Stimulated activated CD4-positive, alpha-beta T cell treated with anti-CD3 and anti-CD28 coated beads, Interleukin-1b, Interleukin-23, amount 100 ng/mL, for 1 hour (primary cell): ENCODE data around the gene AP5Z1.

Experiments used
- DNase-seq, 2 donors: peaks; one replicate each; pipeline ENCODE4 v3.0.0-alpha.2; 2020; ENCODE audit warnings: low read depth in 2 of 2

The AP5Z1 gene

GRCh38 chr7:4775250-4775847, at the start of gene AP5Z1:
Gene AP5Z1 (plus strand): TSS chr7:4775623. CDS start chr7:4775716, 93 bp downstream.
- DNase-seq: peak; percentile 81 to 87

DNA sequence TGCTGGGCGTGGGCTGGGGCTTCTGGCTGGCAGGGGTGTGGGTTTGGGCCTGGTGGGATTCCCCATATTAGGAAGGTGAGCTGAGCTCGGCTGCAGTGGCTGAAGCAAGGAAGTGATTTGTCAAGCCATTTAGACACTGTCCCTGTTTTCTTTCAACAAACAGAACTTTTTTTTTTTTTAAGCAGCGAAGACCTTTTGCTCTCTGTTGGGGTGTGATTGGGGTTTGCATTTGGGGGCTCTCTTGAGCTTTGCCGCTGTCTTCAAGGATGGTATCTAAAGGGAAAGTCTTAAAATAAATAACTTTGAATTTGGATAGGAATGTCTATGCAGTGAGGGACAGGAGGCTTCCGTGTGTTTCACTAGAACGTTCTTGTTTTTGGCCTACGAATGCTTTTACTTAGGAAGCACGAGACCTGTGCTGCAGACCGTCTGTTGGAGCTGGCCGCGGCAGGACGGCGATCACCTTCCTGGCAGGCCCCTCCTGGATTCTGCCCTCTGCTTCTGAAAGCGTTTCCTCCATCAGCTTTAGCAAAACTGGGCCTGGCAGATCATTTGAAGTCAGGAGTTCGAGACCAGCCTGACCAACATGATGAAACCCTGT, 49.5 kb upstream of the AP5Z1 start:
- no peak for DNase-seq

- no peak for DNase-seq
Observed at GRCh38 chr7:4726566-4726965, 48.9 kb upstream of the AP5Z1 start.

- DNase-seq: no peak
Observed at GRCh38 chr7:4727914-4728705, 47.3 kb upstream of the AP5Z1 start.

GRCh38 chr7:4729266-4729665, 46.2 kb upstream of the AP5Z1 start:
- DNase-seq: no peak

GRCh38 chr7:4730276-4730675, 45.1 kb upstream of the AP5Z1 start:
- DNase-seq: no peak

DNA sequence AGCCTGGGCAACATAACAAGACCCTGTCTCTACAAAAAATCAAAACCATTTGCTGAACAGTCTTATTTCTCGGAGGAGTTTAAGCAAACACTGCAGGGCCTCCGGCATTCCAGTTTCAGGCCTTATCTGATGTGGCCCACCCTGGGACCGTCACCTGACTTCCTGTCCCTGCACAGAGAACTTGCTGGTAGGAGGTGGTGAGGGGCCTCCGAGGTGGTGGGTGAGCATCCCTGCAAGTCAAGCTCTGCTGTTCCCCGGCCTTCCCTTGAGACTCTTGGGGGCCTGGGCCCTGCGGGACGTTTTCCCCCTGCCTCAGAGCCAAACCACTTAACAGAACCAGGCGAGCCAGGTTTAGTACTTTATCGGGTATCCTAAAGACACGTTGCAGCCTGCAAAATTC, 44.5 kb upstream of the AP5Z1 start:
- no peak for DNase-seq

- DNase-seq: no peak
Observed at GRCh38 chr7:4731803-4732202, 43.6 kb upstream of the AP5Z1 start.

DNA sequence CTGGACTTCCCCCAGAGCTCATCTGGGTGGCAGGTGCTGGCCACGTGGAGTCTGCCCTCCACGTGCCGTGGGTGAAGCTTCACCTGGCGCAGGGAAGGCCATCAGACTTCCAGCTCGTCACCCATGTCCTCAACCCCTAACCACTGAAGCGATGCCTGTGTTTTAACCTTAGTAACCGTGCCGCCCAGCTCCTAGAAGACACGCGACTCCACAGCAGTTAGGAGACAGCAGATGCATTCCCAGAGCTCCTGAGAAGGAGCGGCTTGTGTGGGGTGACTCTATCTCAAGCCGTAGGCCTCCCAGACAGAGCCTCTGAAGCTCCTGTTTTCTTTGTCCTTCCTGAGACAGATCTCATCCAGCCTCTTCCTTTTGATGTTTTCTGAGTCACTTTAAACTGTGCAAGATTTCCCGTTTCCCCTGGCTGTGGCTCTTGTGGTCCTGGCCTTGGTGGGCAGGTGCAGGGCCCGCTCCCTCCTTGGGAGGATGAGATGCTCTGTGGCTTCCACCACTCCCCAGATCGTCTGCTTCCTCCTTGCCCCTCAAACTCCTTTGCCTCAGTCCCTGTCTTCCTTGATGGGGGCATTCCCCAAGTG, 41.4 kb upstream of the AP5Z1 start:
- DNase-seq: no peak

DNA sequence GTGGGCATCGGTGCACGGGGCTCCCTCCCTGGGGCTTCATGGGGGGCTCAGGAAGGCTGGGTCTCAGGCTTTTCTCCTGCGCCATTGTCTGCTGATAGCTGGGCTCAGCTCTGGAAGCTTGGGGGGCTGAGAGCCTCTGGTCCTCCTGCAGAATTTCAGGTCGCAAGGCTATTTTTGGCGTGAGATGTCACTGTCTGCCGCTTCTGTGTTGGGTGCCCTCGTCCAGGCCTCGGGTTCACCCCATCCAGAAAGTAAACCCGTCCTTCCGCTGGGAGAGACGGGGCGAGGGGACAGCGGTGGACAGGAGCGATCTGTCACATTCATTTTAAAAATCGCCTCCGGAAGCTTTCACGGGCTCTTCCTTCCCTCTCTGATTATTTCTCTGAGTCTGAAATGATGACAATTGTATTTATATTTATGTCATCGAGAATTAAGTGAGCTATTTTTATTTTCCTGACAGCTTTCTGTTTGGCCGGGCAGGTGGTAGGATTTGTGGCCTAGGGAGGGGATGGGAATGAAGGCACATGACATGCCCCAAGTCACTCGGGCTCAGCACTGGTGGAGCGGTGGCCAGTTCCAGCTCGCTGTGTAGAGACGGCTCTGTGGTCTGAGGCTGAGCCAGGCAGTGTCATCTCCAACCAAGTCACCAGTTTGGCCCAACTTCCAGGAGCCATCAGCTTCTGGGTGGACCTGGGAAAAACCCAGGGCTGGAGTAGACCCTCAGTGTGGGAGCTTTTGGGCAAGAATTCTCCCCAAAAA, 40.7 kb upstream of the AP5Z1 start:
- no peak for DNase-seq

- no peak for DNase-seq
Observed at GRCh38 chr7:4737300-4737699, 38.1 kb upstream of the AP5Z1 start.

- DNase-seq: no peak
Observed at GRCh38 chr7:4738711-4739527, 36.5 kb upstream of the AP5Z1 start.

GRCh38 chr7:4739528-4739992, 35.9 kb upstream of the AP5Z1 start:
- DNase-seq: peak in 1 of 2 donors; percentile 24

DNA sequence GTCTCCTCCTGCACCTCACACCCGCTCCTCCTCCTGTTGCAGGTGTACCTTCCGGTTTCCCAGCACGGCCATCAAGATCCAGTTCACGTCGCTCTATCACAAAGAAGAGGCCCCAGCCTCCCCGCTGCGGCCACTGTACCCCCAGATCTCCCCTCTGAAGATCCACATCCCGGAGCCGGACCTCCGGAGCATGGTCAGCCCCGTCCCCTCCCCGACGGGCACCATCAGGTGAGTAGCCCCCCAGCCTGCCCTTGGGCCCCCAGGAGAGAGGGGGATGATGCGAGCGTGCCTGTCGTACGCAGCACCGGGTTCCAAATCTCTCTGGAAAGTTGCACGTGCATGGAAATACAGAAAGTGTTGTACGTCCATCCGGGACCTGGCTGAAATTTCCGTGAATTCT, 34.6 kb upstream of the AP5Z1 start:
- no peak for DNase-seq

DNA sequence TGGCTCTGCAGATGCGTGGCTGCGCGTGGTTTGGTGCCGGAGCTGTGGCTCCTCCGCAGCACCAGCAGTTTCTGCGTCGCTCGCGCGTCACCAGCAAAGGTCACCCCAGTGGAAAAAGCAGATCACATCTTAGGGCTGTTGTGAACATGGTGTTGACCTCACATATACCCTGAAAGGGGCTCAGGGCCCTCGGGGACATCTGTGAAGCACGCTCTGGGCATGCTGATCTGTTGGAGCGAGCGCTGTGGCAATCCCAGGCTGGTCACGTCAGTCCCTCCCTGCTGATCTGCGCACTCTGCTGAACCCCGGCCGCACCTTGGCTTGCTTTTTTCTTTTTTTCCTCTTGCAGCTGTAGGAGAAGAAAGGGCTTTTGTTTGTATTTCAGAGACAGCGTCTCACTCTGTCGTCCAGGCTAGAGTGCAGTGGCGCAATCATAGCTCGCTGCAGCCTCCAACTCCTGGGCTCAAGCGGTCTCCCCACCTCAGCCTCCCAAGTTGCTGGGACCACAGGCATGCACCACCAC, 33.3 kb upstream of the AP5Z1 start:
- DNase-seq: no peak

- no peak for DNase-seq
Observed at GRCh38 chr7:4742852-4743251, 32.6 kb upstream of the AP5Z1 start.

DNA sequence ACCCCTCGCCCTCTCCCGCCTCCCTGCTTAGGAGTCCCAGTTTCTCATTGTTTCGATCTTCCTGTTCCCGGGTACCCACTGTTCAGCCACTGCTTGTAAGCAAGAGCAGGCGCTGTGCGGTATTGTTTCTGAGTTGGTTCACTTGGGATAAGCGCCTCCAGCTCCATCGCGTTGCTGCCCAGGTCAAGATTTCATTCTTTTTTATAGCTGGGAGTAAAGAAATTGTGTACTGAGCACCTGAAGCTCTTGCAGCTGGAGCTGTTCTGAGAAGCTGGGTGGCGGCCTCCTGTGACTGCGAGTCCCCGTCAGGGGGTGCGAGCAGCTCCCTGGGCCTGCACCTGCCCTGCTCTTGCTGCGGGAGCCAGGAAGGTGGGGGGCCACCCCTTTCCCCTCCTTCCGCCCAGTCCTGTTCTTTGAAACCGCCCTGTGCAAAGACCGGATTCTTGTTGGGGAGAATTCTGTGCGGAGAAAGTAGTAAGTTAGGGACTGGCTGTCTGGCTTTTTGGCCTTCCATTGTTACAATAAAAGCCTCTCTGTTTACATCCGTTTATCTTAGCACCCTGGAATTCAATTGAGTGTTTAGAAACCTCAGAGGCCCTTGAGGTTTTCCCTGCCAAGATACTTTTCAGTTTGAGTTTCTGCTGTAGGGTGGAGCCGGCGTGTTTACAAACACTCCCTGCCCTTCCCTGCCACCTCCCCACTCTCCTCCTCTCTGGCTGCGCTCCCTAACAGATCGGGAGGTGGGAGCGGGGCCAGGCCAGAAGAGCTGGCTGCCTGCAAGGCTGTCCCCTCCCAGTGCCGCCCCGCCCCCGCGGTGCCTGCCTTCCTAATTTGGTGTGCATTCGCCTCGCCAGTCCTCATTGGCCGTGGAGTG, 30.8 kb upstream of the AP5Z1 start:
- DNase-seq: peak; percentile 32 to 40

DNA sequence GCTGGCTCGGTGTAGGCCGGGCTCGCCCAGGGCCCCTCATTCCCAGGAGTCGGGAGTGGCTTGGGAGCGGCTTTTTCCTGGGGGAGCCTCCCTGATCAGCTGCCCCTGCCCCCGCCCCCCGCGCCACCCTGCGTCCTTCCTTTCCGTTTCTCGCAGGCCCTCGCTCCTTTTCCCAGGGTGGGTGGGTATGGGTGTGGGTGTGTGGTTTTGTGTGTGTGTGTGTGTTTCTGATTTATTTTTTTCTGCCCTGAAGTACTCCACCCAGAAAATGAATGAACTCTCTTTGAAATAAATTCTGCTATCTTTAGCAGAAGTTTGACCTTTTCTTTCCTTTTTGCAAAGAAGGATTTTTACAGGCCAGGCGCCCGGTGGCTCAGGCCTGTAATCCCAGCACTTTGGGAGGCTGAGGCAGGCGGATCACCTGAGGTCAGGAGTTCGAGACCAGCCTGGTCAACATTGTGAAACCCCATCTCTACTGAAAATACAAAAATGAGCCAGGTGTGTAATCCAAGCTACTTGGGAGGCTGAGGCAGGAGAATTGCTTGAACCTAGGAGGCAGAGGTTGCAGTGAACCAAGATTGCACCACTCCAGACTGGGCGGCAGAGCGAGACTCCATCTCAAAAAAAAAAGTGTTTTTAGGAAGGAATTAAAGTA, 30.0 kb upstream of the AP5Z1 start:
- no peak for DNase-seq
